CD4-positive, alpha-beta T cell (primary cell): ENCODE measurements around the gene GCKR. TPM values are rescaled to one million over a fixed set of nuclear protein-coding genes. Genes with fewer than 3 reads are reported as not detected.
"Not testable (repeated sequence)": the region's sequence is repeated elsewhere in the genome, so short reads cannot be mapped to it uniquely, and the experiment has no call there.

Source experiments
- ATAC-seq: fragments of 200-7000 bp; cut with Tn5 transposase; one replicate; pipeline ENCODE4 v1.10.0; 2022; ENCODE audit warnings: mild to moderate bottlenecking; ENCODE audit not compliant: poor library complexity
- CTCF ChIA-PET: fragments of 350-600 bp; sonication (Branson Sonifier 250); formaldehyde crosslinking; loops from one replicate; lab custom pipeline; 2021; ENCODE audit warnings: antibody characterized with exemption, inconsistent platforms; lab: Charles Lee
- POLR2A ChIA-PET: fragments of 350-600 bp; sonication (Branson Sonifier 250); formaldehyde crosslinking; loops from one replicate; lab custom pipeline; 2021; ENCODE audit warnings: antibody characterized with exemption, inconsistent platforms; lab: Charles Lee
- DNase-seq, 14 experiments: peaks; one replicate each; pipeline ENCODE4 v3.0.0-alpha.2; 2013 to 2020; ENCODE audit warnings: mixed read lengths in 2 of 14
- H3K27ac ChIP-seq, 2 donors: one replicate each; pipeline versions ENCODE4 v1.5.1 to v1.7.0; 2013; ENCODE audit warnings: low read length in 2 of 2, low read depth in 1 of 2, mild to moderate bottlenecking in 1 of 2
- H3K27me3 ChIP-seq, 2 experiments: 1 replicate in 1 of 2; 2 replicates in 1 of 2; pipeline versions ENCODE4 v1.6.1 to v1.7.0; 2013; ENCODE audit warnings: low read length in 2 of 2, control low read depth in 1 of 2, mild to moderate bottlenecking in 1 of 2, moderate library complexity in 1 of 2; ENCODE audit not compliant: insufficient read depth in 2 of 2, control insufficient read depth in 1 of 2
- H3K36me3 ChIP-seq: one replicate; pipeline ENCODE4 v1.6.1; 2013; ENCODE audit warnings: low read length, control low read depth; ENCODE audit not compliant: insufficient read depth
- H3K4me1 ChIP-seq: one replicate; pipeline ENCODE4 v1.6.1; 2013; ENCODE audit warnings: low read length, control low read depth; ENCODE audit not compliant: insufficient read depth
- H3K4me3 ChIP-seq: one replicate; pipeline ENCODE4 v1.5.1; 2013; ENCODE audit warnings: mild to moderate bottlenecking, low read length, moderate library complexity
- H3K9me3 ChIP-seq, 2 experiments: 1 replicate in 1 of 2; 2 replicates in 1 of 2; pipeline versions ENCODE4 v1.6.1 to v1.7.0; 2013; ENCODE audit warnings: low read length in 2 of 2, mild to moderate bottlenecking in 2 of 2, control low read depth in 1 of 2, moderate library complexity in 1 of 2; ENCODE audit not compliant: control insufficient read depth in 1 of 2, insufficient read depth in 1 of 2
- H3K27ac Mint-ChIP-seq: one replicate; pipeline ENCODE4 v1.8.0; 2020; ENCODE audit warnings: mixed read lengths
- H3K27me3 Mint-ChIP-seq: one replicate; pipeline ENCODE4 v1.8.0; 2021; ENCODE audit warnings: mixed read lengths
- H3K36me3 Mint-ChIP-seq: one replicate; pipeline ENCODE4 v1.8.0; 2021; ENCODE audit warnings: low read depth, mixed read lengths
- H3K4me1 Mint-ChIP-seq: one replicate; pipeline ENCODE4 v1.8.0; 2021; ENCODE audit warnings: low read depth, mixed read lengths
- H3K4me3 Mint-ChIP-seq: one replicate; pipeline ENCODE4 v1.8.0; 2020; ENCODE audit warnings: mild to moderate bottlenecking, mixed read lengths
- H3K9me3 Mint-ChIP-seq: one replicate; pipeline ENCODE4 v1.8.0; 2020; ENCODE audit warnings: mixed read lengths
- CTCF ChIP-seq: fragments of 200-600 bp; IDR thresholded peaks from one replicate; pipeline ENCODE4 v1.8.0; 2022; ENCODE audit warnings: antibody characterized with exemption, mild to moderate bottlenecking
- intact Hi-C, 2 experiments: fragments of 100-400 bp; cut with DNase I in 1 of 2; cut with micrococcal nuclease in 1 of 2; formaldehyde crosslinking; loops; one replicate each; pipeline versions ENCODE4 v1.15.1 to v1.9.0; 2023 to 2025; cut with DNase I, micrococcal nuclease
- total RNA-seq, 174 experiments: library from RNA in 2 of 174; stranded (reverse) in 2 of 174; gene quantifications; one replicate each; pipeline ENCODE4 v1.2.3 and lab custom pipeline; 2021 to 2026

GCKR gene
- total RNA-seq, 2 experiments from 2014 or later, result not detected

- H3K36me3 Mint-ChIP-seq, result no peaks in the 10 kb centered on the region
- intact Hi-C loops, result no loop called here
- H3K4me1 Mint-ChIP-seq, result no peaks in the 10 kb centered on the region
- POLR2A ChIA-PET, result no interaction called here
- H3K4me3 Mint-ChIP-seq, result no peak overlapping the region
- ATAC-seq (no peak), DNase-seq (no peak)
- H3K4me3 ChIP-seq, result no peak overlapping the region
- H3K27ac Mint-ChIP-seq, result no peak overlapping the region
- H3K9me3 ChIP-seq, result no peaks in the 10 kb centered on the region
- H3K4me1 ChIP-seq, result no peaks in the 10 kb centered on the region
- peaks cover 0 to under 1% of the 10 kb centered on the region in 2 experiments for H3K27me3 ChIP-seq
- peaks cover 24% of the 10 kb centered on the region for H3K27me3 Mint-ChIP-seq
- CTCF ChIA-PET, result no interaction called here
- no peak for TF ChIP-seq CTCF
- no peaks in the 10 kb centered on the region for H3K9me3 Mint-ChIP-seq
- no peak overlapping the region for H3K27ac ChIP-seq
- no peaks in the 10 kb centered on the region for H3K36me3 ChIP-seq
These were observed 35.3 kb downstream of the GCKR start for GRCh38 chr2:27531983-27532382.

- no peak for TF ChIP-seq CTCF
- Mint-ChIP-seq H3K4me3 (no peak overlapping the region), H3K36me3 (no peaks in the 10 kb centered on the region), H3K4me1 (no peaks in the 10 kb centered on the region), H3K27ac (no peak overlapping the region), H3K27me3 (no peaks in the 10 kb centered on the region), H3K9me3 (no peaks in the 10 kb centered on the region)
- DNase-seq (no peak), ATAC-seq (no peak)
- Histone ChIP-seq H3K9me3 (no peaks in the 10 kb centered on the region), H3K27me3 (peaks cover 0 to 4% of the 10 kb centered on the region in 2 experiments), H3K27ac (no peak overlapping the region), H3K36me3 (no peaks in the 10 kb centered on the region), H3K4me1 (no peaks in the 10 kb centered on the region), H3K4me3 (no peak overlapping the region)
- ChIA-PET CTCF (no interaction called here), POLR2A (no interaction called here)
- intact Hi-C loops, result no loop called here
These were observed 40.6 kb downstream of the GCKR start for GRCh38 chr2:27537287-27537686.

- H3K36me3 ChIP-seq, H3K4me1 ChIP-seq, H3K27ac Mint-ChIP-seq, H3K4me3 ChIP-seq, H3K9me3 ChIP-seq, H3K4me1 Mint-ChIP-seq, POLR2A ChIA-PET, H3K27me3 ChIP-seq, CTCF ChIA-PET, intact Hi-C loops, ATAC-seq, H3K27ac ChIP-seq, H3K36me3 Mint-ChIP-seq, H3K9me3 Mint-ChIP-seq, H3K27me3 Mint-ChIP-seq, H3K4me3 Mint-ChIP-seq, DNase-seq: not testable (repeated sequence)
These were observed 42.3 kb downstream of the GCKR start for GRCh38 chr2:27538839-27539450.

GRCh38 chr2:27539649-27540048, 43.0 kb downstream of the GCKR start:
- H3K27ac ChIP-seq, H3K27ac Mint-ChIP-seq, H3K4me1 ChIP-seq, CTCF ChIA-PET, ATAC-seq, H3K27me3 Mint-ChIP-seq, H3K4me3 ChIP-seq, H3K36me3 Mint-ChIP-seq, H3K4me3 Mint-ChIP-seq, H3K9me3 Mint-ChIP-seq, intact Hi-C loops, POLR2A ChIA-PET, H3K4me1 Mint-ChIP-seq, H3K27me3 ChIP-seq, H3K9me3 ChIP-seq, H3K36me3 ChIP-seq, DNase-seq: not testable (repeated sequence)
